ENCODE data around the gene HAT1.

DNA sequence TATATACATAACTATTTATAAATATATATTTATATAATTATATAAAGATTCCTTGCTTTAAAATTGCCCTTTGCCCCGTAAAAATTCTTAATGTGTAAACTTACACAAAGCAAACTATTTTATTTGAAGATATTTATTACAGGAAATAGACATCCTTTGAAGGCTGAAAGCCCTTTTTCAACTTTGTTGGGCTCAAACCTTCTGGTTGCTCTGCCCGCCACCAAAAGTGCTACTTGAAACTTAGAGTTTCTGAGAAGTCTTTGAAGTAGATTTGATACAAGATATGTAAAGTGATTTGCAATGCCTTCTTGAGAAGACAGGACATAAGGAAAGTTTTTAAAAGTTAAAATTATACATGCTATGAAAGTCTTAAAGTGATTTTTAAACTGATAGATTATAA, 40.9 kb downstream of the HAT1 start:
- no peak for TF ChIP-seq HNF4G (IDR thresholded peaks at IDR 0.05)
- TF ChIP-seq, protein P1, sequence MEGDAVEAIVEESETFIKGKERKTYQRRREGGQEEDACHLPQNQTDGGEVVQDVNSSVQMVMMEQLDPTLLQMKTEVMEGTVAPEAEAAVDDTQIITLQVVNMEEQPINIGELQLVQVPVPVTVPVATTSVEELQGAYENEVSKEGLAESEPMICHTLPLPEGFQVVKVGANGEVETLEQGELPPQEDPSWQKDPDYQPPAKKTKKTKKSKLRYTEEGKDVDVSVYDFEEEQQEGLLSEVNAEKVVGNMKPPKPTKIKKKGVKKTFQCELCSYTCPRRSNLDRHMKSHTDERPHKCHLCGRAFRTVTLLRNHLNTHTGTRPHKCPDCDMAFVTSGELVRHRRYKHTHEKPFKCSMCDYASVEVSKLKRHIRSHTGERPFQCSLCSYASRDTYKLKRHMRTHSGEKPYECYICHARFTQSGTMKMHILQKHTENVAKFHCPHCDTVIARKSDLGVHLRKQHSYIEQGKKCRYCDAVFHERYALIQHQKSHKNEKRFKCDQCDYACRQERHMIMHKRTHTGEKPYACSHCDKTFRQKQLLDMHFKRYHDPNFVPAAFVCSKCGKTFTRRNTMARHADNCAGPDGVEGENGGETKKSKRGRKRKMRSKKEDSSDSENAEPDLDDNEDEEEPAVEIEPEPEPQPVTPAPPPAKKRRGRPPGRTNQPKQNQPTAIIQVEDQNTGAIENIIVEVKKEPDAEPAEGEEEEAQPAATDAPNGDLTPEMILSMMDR (IDR thresholded peaks at IDR 0.05; ENCODE audit: low read depth, low read length, missing input control): no peak
- TF ChIP-seq REST (IDR thresholded peaks at IDR 0.05): no peak
- no peak for TF ChIP-seq GABPA (IDR thresholded peaks at IDR 0.05 in 1 of 2, conservative IDR thresholded peaks at IDR 0.05 in 1 of 2)
- no peak for TF ChIP-seq SP1 (IDR thresholded peaks at IDR 0.05)

Data from liver (tissue), 3 donors.